ENCODE measurements around the gene WASHC1.
"Not testable (repeated sequence)": the region's sequence is repeated elsewhere in the genome, so short reads cannot be mapped to it uniquely, and the experiment has no call there.

Gene WASHC1

DNA sequence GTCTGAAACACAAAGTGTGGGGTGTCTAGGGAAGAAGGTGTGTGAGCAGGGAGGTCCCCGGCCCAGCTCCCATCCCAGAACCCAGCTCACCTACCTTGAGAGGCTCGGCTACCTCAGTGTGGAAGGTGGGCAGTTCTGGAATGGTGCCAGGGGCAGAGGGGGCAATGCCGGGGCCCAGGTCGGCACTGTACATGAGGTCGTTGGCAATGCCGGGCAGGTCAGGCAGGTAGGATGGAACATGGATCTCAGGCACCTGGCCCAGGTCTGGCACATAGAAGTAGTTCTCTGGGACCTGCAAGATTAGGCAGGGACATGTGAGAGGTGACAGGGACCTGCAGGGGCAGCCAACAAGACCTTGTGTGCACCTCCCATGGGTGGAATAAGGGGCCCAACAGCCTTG is 12.4 kb downstream of the WASHC1 start:
- in situ Hi-C loops (cut with HindIII; ENCODE audit: low sequenced_read_pairs) = not testable (repeated sequence)

GRCh38 chr9:14129-14809 is 15.0 kb downstream of the WASHC1 start:
- in situ Hi-C loops (cut with HindIII; ENCODE audit: low sequenced_read_pairs) = not testable (repeated sequence)

GRCh38 chr9:11206-11605 is 18.1 kb downstream of the WASHC1 start:
- in situ Hi-C loops (cut with HindIII; ENCODE audit: low sequenced_read_pairs) = not testable (repeated sequence)

- in situ Hi-C loops (cut with HindIII; ENCODE audit: low sequenced_read_pairs) = not testable (repeated sequence)
Measured at GRCh38 chr9:10653-11053, 18.6 kb downstream of the WASHC1 start.

DNA sequence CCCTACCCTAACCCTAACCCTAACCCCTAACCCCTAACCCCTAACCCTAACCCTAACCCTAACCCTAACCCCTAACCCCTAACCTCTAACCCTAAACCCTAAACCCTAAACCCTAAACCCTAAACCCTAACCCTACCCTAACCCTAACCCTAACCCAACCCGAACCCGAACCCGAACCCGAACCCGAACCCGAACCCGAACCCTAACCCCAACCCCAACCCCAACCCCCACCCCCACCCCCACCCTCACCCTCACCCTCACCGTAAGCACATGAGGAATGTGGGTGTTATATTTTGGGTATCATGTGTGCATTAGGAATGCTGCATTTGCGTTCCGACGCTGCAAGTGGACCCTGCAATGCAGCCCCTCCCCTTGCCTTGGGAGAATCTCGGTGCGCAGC is 19.0 kb downstream of the WASHC1 start:
- in situ Hi-C loops (cut with HindIII; ENCODE audit: low sequenced_read_pairs) = not testable (repeated sequence)

Data from DLD1 (cell line).